HEK293 (cell line): ENCODE measurements around the gene HRH2.

Experiments
- CTCF ChIA-PET: fragments of 350-600 bp; formaldehyde crosslinking; extraction: SDS; loops from one replicate; lab custom pipeline; 2021; ENCODE audit warnings: antibody characterized with exemption; lab: Yijun Ruan, JAX
- POLR2A ChIA-PET: fragments of 300-600 bp; formaldehyde crosslinking; extraction: SDS; loops from one replicate; lab custom pipeline; 2020; ENCODE audit warnings: antibody characterized with exemption, inconsistent platforms; lab: Yijun Ruan, JAX
- H3K27ac ChIP-seq: fragments of 200-500 bp; sonication (Bioruptor generic); 2 replicates; pipeline ENCODE4 v1.5.1; 2014; ENCODE audit warnings: low read depth, low read length, control low read depth, inconsistent platforms; ENCODE audit errors: extremely low read depth
- H3K36me3 ChIP-seq, 2 experiments: fragments of 200-500 bp in 1 of 2; sonication (Bioruptor generic) in 1 of 2; 1 replicate in 1 of 2; 2 replicates in 1 of 2; pipeline ENCODE4 v1.5.1; 2014 to 2017; ENCODE audit warnings: inconsistent platforms in 2 of 2, low read length in 2 of 2; ENCODE audit not compliant: control insufficient read depth in 2 of 2, insufficient read depth in 1 of 2
- H3K4me1 ChIP-seq: fragments of 200-500 bp; sonication (Bioruptor generic); 2 replicates; pipeline ENCODE4 v1.5.1; 2014; ENCODE audit warnings: mild to moderate bottlenecking, low read length, inconsistent platforms; ENCODE audit not compliant: control insufficient read depth, insufficient read depth
- H3K4me3 ChIP-seq: 2 replicates; pipeline ENCODE4 v1.5.1; 2011; ENCODE audit warnings: low read depth, mild to moderate bottlenecking, control low read depth, low read length, moderate library complexity
- H3K9me3 ChIP-seq: fragments of 200-500 bp; sonication (Bioruptor generic); 2 replicates; pipeline ENCODE4 v1.5.1; 2014; ENCODE audit warnings: low read depth, low read length, inconsistent platforms; ENCODE audit not compliant: control insufficient read depth, insufficient read depth
- ELK4 ChIP-seq: IDR thresholded peaks from 2 replicates; pipeline ENCODE4 v1.6.1; 2011; ENCODE audit warnings: mild to moderate bottlenecking, low read depth, low read length, borderline replicate concordance
- HIC1 ChIP-seq: fragments of 450-650 bp; formaldehyde crosslinking; IDR thresholded peaks from 2 replicates; pipeline ENCODE4 v1.5.1; 2016; ENCODE audit warnings: missing biosample characterization, missing genetic modification characterization
- OSR2 ChIP-seq: fragments of 450-650 bp; formaldehyde crosslinking; IDR thresholded peaks from 2 replicates; pipeline ENCODE4 v1.5.1; 2016; ENCODE audit warnings: missing biosample characterization, missing genetic modification characterization
- SALL2 ChIP-seq: fragments of 450-650 bp; formaldehyde crosslinking; IDR thresholded peaks from 2 replicates; pipeline ENCODE4 v1.5.0; 2017; ENCODE audit warnings: missing biosample characterization, mild to moderate bottlenecking, missing genetic modification characterization, borderline replicate concordance
- TSHZ1 ChIP-seq: fragments of 450-650 bp; formaldehyde crosslinking; IDR thresholded peaks from 2 replicates; pipeline ENCODE4 v1.5.1; 2016; ENCODE audit warnings: missing biosample characterization, missing genetic modification characterization, borderline replicate concordance
- ZBTB11 ChIP-seq: fragments of 450-650 bp; formaldehyde crosslinking; conservative IDR thresholded peaks from 2 replicates; pipeline ENCODE4 v1.5.1; 2016; ENCODE audit warnings: low read depth, missing biosample characterization, missing genetic modification characterization
- ZNF138 ChIP-seq: fragments of 450-650 bp; formaldehyde crosslinking; IDR thresholded peaks from 2 replicates; pipeline ENCODE4 v1.5.1; 2016; ENCODE audit warnings: missing biosample characterization, missing genetic modification characterization, borderline replicate concordance
- ZNF2 ChIP-seq: fragments of 450-650 bp; formaldehyde crosslinking; IDR thresholded peaks from 2 replicates; pipeline ENCODE4 v1.5.1; 2016; ENCODE audit warnings: missing biosample characterization, missing genetic modification characterization
- ZNF23 ChIP-seq: fragments of 450-650 bp; formaldehyde crosslinking; IDR thresholded peaks from 2 replicates; pipeline ENCODE4 v1.5.1; 2016; ENCODE audit warnings: missing biosample characterization, missing genetic modification characterization, borderline replicate concordance
- ZNF26 ChIP-seq: fragments of 450-650 bp; formaldehyde crosslinking; IDR thresholded peaks from 2 replicates; pipeline ENCODE4 v1.5.1; 2016; ENCODE audit warnings: missing biosample characterization, missing genetic modification characterization
- ZNF335 ChIP-seq: fragments of 450-650 bp; formaldehyde crosslinking; conservative IDR thresholded peaks from 2 replicates; pipeline ENCODE4 v1.5.1; 2016; ENCODE audit warnings: missing biosample characterization, missing genetic modification characterization
- ZNF341 ChIP-seq: fragments of 450-650 bp; formaldehyde crosslinking; IDR thresholded peaks from 2 replicates; pipeline ENCODE4; 2016; ENCODE audit warnings: low read depth, missing biosample characterization, missing genetic modification characterization
- ZNF514 ChIP-seq: fragments of 450-650 bp; formaldehyde crosslinking; IDR thresholded peaks from 2 replicates; pipeline ENCODE4 v1.5.1; 2016; ENCODE audit warnings: missing biosample characterization, missing genetic modification characterization
- ZNF555 ChIP-seq: fragments of 450-650 bp; formaldehyde crosslinking; conservative IDR thresholded peaks from 2 replicates; pipeline ENCODE4 v1.5.1; 2017; ENCODE audit warnings: missing biosample characterization, mild to moderate bottlenecking, missing genetic modification characterization, inconsistent platforms
- ZNF626 ChIP-seq: fragments of 450-650 bp; sonication (Bioruptor Pico); formaldehyde crosslinking; IDR thresholded peaks from 2 replicates; pipeline ENCODE4 v1.5.1; 2018; ENCODE audit warnings: missing biosample characterization, missing genetic modification characterization, inconsistent platforms
- ZNF660 ChIP-seq: fragments of 450-650 bp; IDR thresholded peaks from 2 replicates; pipeline ENCODE4 v1.5.1; 2018; ENCODE audit warnings: missing biosample characterization, mild to moderate bottlenecking, missing genetic modification characterization
- TF ChIP-seq, protein P1 (sequence below): fragments of 450-650 bp; formaldehyde crosslinking; IDR thresholded peaks from 2 replicates; pipeline ENCODE4 v1.5.0; 2017; ENCODE audit warnings: missing biosample characterization, missing genetic modification characterization, borderline replicate concordance

HRH2 gene

GRCh38 chr5:175681968-175682340 lies 24.1 kb downstream of the HRH2 start (continued):
- TF ChIP-seq ZNF2 (tag by site-specific recombination) (no peak), ZNF341 (tag by site-specific recombination) (no peak), OSR2 (tag by site-specific recombination) (no peak)

DNA sequence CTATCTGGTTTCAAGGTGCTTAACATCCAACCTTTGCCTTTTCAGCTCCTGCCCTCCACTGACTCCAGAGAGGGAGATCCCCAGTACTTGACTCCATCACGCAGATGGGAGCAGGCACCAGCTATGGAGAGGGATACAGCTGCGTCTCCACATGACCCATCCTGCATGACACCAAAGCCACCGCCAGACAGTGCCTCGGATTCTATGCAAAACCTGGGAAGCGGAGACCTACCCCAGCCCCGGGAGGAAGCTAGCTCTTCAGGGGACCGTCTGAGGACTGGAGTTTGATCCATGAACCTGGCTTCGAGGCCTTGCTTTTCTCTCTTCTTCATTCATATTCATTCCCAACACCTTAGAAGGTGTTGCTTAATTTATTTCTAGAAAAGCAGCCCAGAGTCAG lies 24.8 kb downstream of the HRH2 start:
- no peaks in the 10 kb centered on the region for H3K9me3 ChIP-seq
- CTCF ChIA-PET, result interaction anchor here (0.5 kb wide), 1 partner anchor 45 kb away, joined by 3 read pairs; no protein-coding TSS in a partner anchor
- no peak overlapping the region for H3K27ac ChIP-seq
- POLR2A ChIA-PET, result no interaction called here
- no peak overlapping the region for H3K4me3 ChIP-seq
- H3K4me1 ChIP-seq, result no peaks in the 10 kb centered on the region
- no peaks in the 10 kb centered on the region for H3K36me3 ChIP-seq
- TF ChIP-seq, protein P1, sequence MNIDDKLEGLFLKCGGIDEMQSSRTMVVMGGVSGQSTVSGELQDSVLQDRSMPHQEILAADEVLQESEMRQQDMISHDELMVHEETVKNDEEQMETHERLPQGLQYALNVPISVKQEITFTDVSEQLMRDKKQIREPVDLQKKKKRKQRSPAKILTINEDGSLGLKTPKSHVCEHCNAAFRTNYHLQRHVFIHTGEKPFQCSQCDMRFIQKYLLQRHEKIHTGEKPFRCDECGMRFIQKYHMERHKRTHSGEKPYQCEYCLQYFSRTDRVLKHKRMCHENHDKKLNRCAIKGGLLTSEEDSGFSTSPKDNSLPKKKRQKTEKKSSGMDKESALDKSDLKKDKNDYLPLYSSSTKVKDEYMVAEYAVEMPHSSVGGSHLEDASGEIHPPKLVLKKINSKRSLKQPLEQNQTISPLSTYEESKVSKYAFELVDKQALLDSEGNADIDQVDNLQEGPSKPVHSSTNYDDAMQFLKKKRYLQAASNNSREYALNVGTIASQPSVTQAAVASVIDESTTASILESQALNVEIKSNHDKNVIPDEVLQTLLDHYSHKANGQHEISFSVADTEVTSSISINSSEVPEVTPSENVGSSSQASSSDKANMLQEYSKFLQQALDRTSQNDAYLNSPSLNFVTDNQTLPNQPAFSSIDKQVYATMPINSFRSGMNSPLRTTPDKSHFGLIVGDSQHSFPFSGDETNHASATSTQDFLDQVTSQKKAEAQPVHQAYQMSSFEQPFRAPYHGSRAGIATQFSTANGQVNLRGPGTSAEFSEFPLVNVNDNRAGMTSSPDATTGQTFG (tag by site-specific recombination), result no peak
- TF ChIP-seq SALL2 (tag by site-specific recombination) (no peak), ZNF555 (no peak), ZNF626 (no peak), HIC1 (tag by site-specific recombination) (no peak), ELK4 (no peak), ZNF514 (tag by site-specific recombination) (no peak)

- ChIA-PET CTCF (no interaction called here), POLR2A (no interaction called here)
- no peak overlapping the region for H3K4me3 ChIP-seq
- no peaks in the 10 kb centered on the region for H3K36me3 ChIP-seq
- H3K9me3 ChIP-seq, result no peaks in the 10 kb centered on the region
- no peak overlapping the region for H3K27ac ChIP-seq
- no peaks in the 10 kb centered on the region for H3K4me1 ChIP-seq
- TF ChIP-seq ZNF138 (tag by site-specific recombination) (no peak), ZNF26 (tag by site-specific recombination) (no peak), ZNF660 (tag by site-specific recombination) (no peak), TSHZ1 (tag by site-specific recombination) (no peak), ZBTB11 (tag by site-specific recombination) (no peak), ZNF23 (tag by site-specific recombination) (no peak), ZNF335 (tag by site-specific recombination) (no peak)
Measured at GRCh38 chr5:175683231-175683630, 25.4 kb downstream of the HRH2 start.
